ENCODE results near the gene LEFTY1.

LEFTY1 gene

DNA sequence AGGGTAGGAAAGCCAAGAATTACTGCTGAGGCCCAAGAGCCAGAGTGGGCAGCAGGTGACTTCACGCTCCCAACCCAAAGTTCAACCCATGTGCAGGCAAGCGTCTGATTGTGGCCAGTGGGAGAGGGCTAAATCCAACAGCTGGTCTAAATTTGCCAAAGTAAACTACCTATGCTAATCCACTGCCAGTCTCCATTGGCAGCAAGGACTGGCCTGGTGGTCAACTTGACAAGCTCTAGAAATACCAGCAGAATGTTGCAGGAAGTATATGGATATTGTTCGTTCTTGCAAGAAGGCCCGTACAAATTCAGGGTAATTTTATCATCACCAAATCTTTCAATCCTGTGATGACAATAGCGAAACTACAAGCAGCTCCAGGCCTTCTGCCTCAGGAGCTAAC lies 8.3 kb downstream of the LEFTY1 start:
- Histone ChIP-seq H3K9ac (peak overlapping the region; percentile 86 to 96 (median 91); a peak in 20 of 22 replicates), H4K20me1 (peaks cover 0 to 59% (median 24%) of the 10 kb centered on the region in 11 experiments; a peak in 15 of 22 replicates), H3K4me3 (peak overlapping the region; percentile 89 to 100 (median 98); a peak in 18 of 20 replicates), H3K27me3 (peaks cover 7 to 29% (median 19%) of the 10 kb centered on the region in 11 experiments), H3K27ac (peak overlapping the region in 10 of 11 experiments; percentile 54 to 97 (median 90); a peak in 18 of 22 replicates), H3K36me3 (peaks cover 9 to 23% (median 16%) of the 10 kb centered on the region in 11 experiments; a peak in 17 of 22 replicates), H3K4me2 (peak overlapping the region; percentile 95 to 100 (median 99)), H3K9me3 (replicated peaks in 1 of 11) (no peaks in the 10 kb centered on the region), H3K4me1 (peaks cover 49 to 67% (median 58%) of the 10 kb centered on the region in 10 experiments)
- no peak for TF ChIP-seq Cebpa-rat (IDR thresholded peaks at IDR 0.05)

DNA sequence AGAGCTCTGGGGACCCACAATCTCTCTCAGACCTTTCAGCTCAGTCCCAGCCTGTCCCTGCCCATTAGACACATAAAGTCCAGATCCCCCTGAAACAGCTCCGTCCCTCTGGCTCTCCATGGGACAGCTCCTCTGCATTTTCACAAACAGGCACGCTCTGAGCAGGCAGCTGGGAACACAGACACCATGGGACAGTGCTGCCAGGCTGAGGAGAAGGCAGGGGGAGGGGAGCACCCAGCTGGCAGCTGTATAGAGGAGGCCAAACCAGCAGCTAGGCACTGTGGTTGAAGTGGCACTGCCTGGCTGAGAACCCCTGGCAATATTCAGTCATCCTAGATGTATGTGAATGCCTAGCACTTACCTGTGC lies 8.7 kb downstream of the LEFTY1 start:
- H3K36me3 ChIP-seq, result peaks cover 9 to 28% (median 21%) of the 10 kb centered on the region in 11 experiments; a peak in 20 of 22 replicates
- H3K27me3 ChIP-seq, result peaks cover 7 to 25% (median 19%) of the 10 kb centered on the region in 11 experiments
- H3K4me2 ChIP-seq, result peak overlapping the region; percentile 95 to 100 (median 99)
- peaks cover 0 to 63% (median 24%) of the 10 kb centered on the region in 11 experiments; a peak in 15 of 22 replicates for H4K20me1 ChIP-seq
- H3K9ac ChIP-seq, result peak overlapping the region; percentile 47 to 96 (median 91); a peak in 20 of 22 replicates
- no peaks in the 10 kb centered on the region for H3K9me3 ChIP-seq (replicated peaks in 1 of 11)
- TF ChIP-seq Cebpa-rat (IDR thresholded peaks at IDR 0.05), result peak in 1 of 11 experiments; percentile 4; a peak in 2 of 22 replicates
- peak overlapping the region; percentile 89 to 100 (median 98); a peak in 19 of 20 replicates for H3K4me3 ChIP-seq
- peak overlapping the region in 10 of 11 experiments; percentile 16 to 97 (median 84); a peak in 18 of 22 replicates for H3K27ac ChIP-seq
- peaks cover 49 to 67% (median 58%) of the 10 kb centered on the region in 10 experiments for H3K4me1 ChIP-seq

- H3K27me3 ChIP-seq, result peaks cover 7 to 23% (median 19%) of the 10 kb centered on the region in 11 experiments
- peaks cover 0 to 66% (median 24%) of the 10 kb centered on the region in 11 experiments; a peak in 15 of 22 replicates for H4K20me1 ChIP-seq
- TF ChIP-seq Cebpa-rat (IDR thresholded peaks at IDR 0.05), result peak in 4 of 11 experiments; percentile 29 to 74 (median 52); a peak in 3 of 22 replicates
- H3K36me3 ChIP-seq, result peaks cover 9 to 33% (median 26%) of the 10 kb centered on the region in 11 experiments; a peak in 20 of 22 replicates
- peak overlapping the region; percentile 47 to 96 (median 91); a peak in 20 of 22 replicates for H3K9ac ChIP-seq
- H3K9me3 ChIP-seq (replicated peaks in 1 of 11), result no peaks in the 10 kb centered on the region
- peak overlapping the region; percentile 95 to 100 (median 99) for H3K4me2 ChIP-seq
- peak overlapping the region in 10 of 11 experiments; percentile 16 to 97 (median 84); a peak in 18 of 22 replicates for H3K27ac ChIP-seq
- peaks cover 49 to 67% (median 58%) of the 10 kb centered on the region in 10 experiments for H3K4me1 ChIP-seq
- H3K4me3 ChIP-seq, result peak overlapping the region; percentile 89 to 100 (median 98); a peak in 17 of 20 replicates
These were observed 9.3 kb downstream of the LEFTY1 start for GRCh38 chr1:225879521-225880221.

GRCh38 chr1:225878282-225878681 lies 10.7 kb downstream of the LEFTY1 start:
- Histone ChIP-seq H3K4me2 (peak overlapping the region; percentile 95 to 100 (median 99)), H3K4me1 (peaks cover 43 to 68% (median 61%) of the 10 kb centered on the region in 10 experiments), H3K9ac (peak overlapping the region in 8 of 11 experiments; percentile 7 to 92 (median 88); a peak in 14 of 22 replicates), H4K20me1 (peaks cover 0 to 79% (median 24%) of the 10 kb centered on the region in 11 experiments; a peak in 15 of 22 replicates), H3K9me3 (replicated peaks in 1 of 11) (no peaks in the 10 kb centered on the region), H3K27me3 (peaks cover 0 to 9% (median 8%) of the 10 kb centered on the region in 11 experiments; a peak in 20 of 22 replicates), H3K36me3 (peaks cover 22 to 47% (median 40%) of the 10 kb centered on the region in 11 experiments), H3K27ac (peak overlapping the region in 9 of 11 experiments; percentile 25 to 97 (median 84); a peak in 16 of 22 replicates), H3K4me3 (peak overlapping the region in 1 of 10 experiments; percentile 89; a peak in 1 of 20 replicates)
- no peak for TF ChIP-seq Cebpa-rat (IDR thresholded peaks at IDR 0.05)

GRCh38 chr1:225877580-225877979 lies 11.4 kb downstream of the LEFTY1 start:
- H3K36me3 ChIP-seq, result peaks cover 28 to 54% (median 47%) of the 10 kb centered on the region in 11 experiments
- no peak for TF ChIP-seq Cebpa-rat (IDR thresholded peaks at IDR 0.05)
- peak overlapping the region in 4 of 11 experiments; percentile 86 to 92 (median 92); a peak in 4 of 22 replicates for H3K9ac ChIP-seq
- H3K27ac ChIP-seq, result peak overlapping the region in 7 of 11 experiments; percentile 46 to 97 (median 90); a peak in 11 of 22 replicates
- H3K9me3 ChIP-seq (replicated peaks in 1 of 11), result no peaks in the 10 kb centered on the region
- H4K20me1 ChIP-seq, result peaks cover 0 to 86% (median 24%) of the 10 kb centered on the region in 11 experiments; a peak in 15 of 22 replicates
- H3K4me2 ChIP-seq, result peak overlapping the region; percentile 95 to 100 (median 99); a peak in 21 of 22 replicates
- H3K4me3 ChIP-seq, result no peak overlapping the region
- H3K4me1 ChIP-seq, result peaks cover 40 to 62% (median 56%) of the 10 kb centered on the region in 10 experiments
- H3K27me3 ChIP-seq, result peaks cover 0 to 2% (median under 1%) of the 10 kb centered on the region in 11 experiments; a peak in 10 of 22 replicates

- Histone ChIP-seq H3K9me3 (replicated peaks in 1 of 11) (no peaks in the 10 kb centered on the region), H3K9ac (peak overlapping the region in 1 of 11 experiments; percentile 92; a peak in 1 of 22 replicates), H3K27me3 (no peaks in the 10 kb centered on the region), H3K4me1 (peaks cover 40 to 61% (median 55%) of the 10 kb centered on the region in 10 experiments), H3K4me2 (peak overlapping the region in 8 of 11 experiments; percentile 98 to 100 (median 100); a peak in 14 of 22 replicates), H4K20me1 (peaks cover 0 to 86% (median 24%) of the 10 kb centered on the region in 11 experiments; a peak in 15 of 22 replicates), H3K4me3 (no peak overlapping the region), H3K36me3 (peaks cover 34 to 60% (median 52%) of the 10 kb centered on the region in 11 experiments), H3K27ac (peak overlapping the region in 4 of 11 experiments; percentile 90 to 97 (median 94); a peak in 7 of 22 replicates)
- TF ChIP-seq Cebpa-rat (IDR thresholded peaks at IDR 0.05), result no peak
These were observed 11.9 kb downstream of the LEFTY1 start for GRCh38 chr1:225876900-225877510.

- H3K4me1 ChIP-seq, result peaks cover 28 to 46% (median 42%) of the 10 kb centered on the region in 10 experiments
- H3K9ac ChIP-seq, result no peak overlapping the region
- no peak overlapping the region for H3K27ac ChIP-seq
- no peaks in the 10 kb centered on the region for H3K9me3 ChIP-seq (replicated peaks in 1 of 11)
- peaks cover 0 to 79% (median 19%) of the 10 kb centered on the region in 11 experiments; a peak in 13 of 22 replicates for H4K20me1 ChIP-seq
- H3K4me3 ChIP-seq, result no peak overlapping the region
- no peak for TF ChIP-seq Cebpa-rat (IDR thresholded peaks at IDR 0.05)
- H3K4me2 ChIP-seq, result no peak overlapping the region
- H3K36me3 ChIP-seq, result peaks cover 51 to 78% (median 69%) of the 10 kb centered on the region in 11 experiments
- H3K27me3 ChIP-seq, result no peaks in the 10 kb centered on the region
These were observed 13.7 kb downstream of the LEFTY1 start for GRCh38 chr1:225875044-225875815.

Measured in BLaER1 treated with 17β-estradiol and CSF1 and Interleukin-3, amounts not matched to agents 10 nM and 100 nM (cell line).